Activated CD4-positive, alpha-beta T cell treated with anti-CD3 and anti-CD28 coated beads, Interleukin-2, amount 10 ng/mL, durations not matched to agents 7 days and 5 days (primary cell): ENCODE data around the gene PCGF3. TPM values are rescaled to one million over a fixed set of nuclear protein-coding genes. Genes with fewer than 3 reads are reported as not detected.
"Not testable (repeated sequence)": the region's sequence is repeated elsewhere in the genome, so short reads cannot be mapped to it uniquely, and the experiment has no call there.

Experiments used
- CTCF ChIA-PET: fragments of 350-600 bp; sonication (Branson Sonifier 250); formaldehyde crosslinking; loops from one replicate; lab custom pipeline; 2021; ENCODE audit warnings: antibody characterized with exemption; lab: Charles Lee
- POLR2A ChIA-PET: fragments of 350-600 bp; sonication (Branson Sonifier 250); formaldehyde crosslinking; loops from one replicate; lab custom pipeline; 2021; ENCODE audit warnings: antibody characterized with exemption; lab: Charles Lee
- DNase-seq: peaks from one replicate; pipeline ENCODE4 v3.0.0-alpha.2; 2020
- H3K27ac Mint-ChIP-seq: one replicate; pipeline ENCODE4 v1.8.0; 2021; ENCODE audit warnings: mild to moderate bottlenecking, moderate library complexity, mixed read lengths
- H3K27me3 Mint-ChIP-seq: one replicate; pipeline ENCODE4 v1.8.0; 2021; ENCODE audit warnings: mixed read lengths
- H3K36me3 Mint-ChIP-seq: one replicate; pipeline ENCODE4 v1.8.0; 2021; ENCODE audit warnings: low read depth, mixed read lengths
- H3K4me1 Mint-ChIP-seq: one replicate; pipeline ENCODE4 v1.8.0; 2021; ENCODE audit warnings: mixed read lengths
- H3K4me3 Mint-ChIP-seq: one replicate; pipeline ENCODE4 v1.8.0; 2021; ENCODE audit warnings: mild to moderate bottlenecking, moderate library complexity, mixed read lengths
- H3K9me3 Mint-ChIP-seq: one replicate; pipeline ENCODE4 v1.8.0; 2021; ENCODE audit warnings: mixed read lengths
- total RNA-seq, 2 experiments: library from RNA; stranded (reverse); gene quantifications; one replicate each; pipeline ENCODE4 v1.2.3, GENCODE V29; 2021

PCGF3 gene
- total RNA-seq, 2 experiments from 2014 or later: 34.9 to 36.8 TPM

GRCh38 chr4:752196-752861, 46.7 kb downstream of the PCGF3 start:
- Mint-ChIP-seq H3K4me1 (no peaks in the 10 kb centered on the region), H3K4me3 (no peak overlapping the region), H3K9me3 (no peaks in the 10 kb centered on the region), H3K27ac (no peak overlapping the region), H3K36me3 (peaks cover 27% of the 10 kb centered on the region), H3K27me3 (no peaks in the 10 kb centered on the region)
- CTCF ChIA-PET: interaction anchor here (1.1 to 1.6 kb wide), 2 partner anchors 10 kb away, joined by 3 to 4 read pairs; no protein-coding TSS in a partner anchor
- POLR2A ChIA-PET: no interaction called here
- DNase-seq: no peak

- H3K9me3 Mint-ChIP-seq, H3K27ac Mint-ChIP-seq, H3K27me3 Mint-ChIP-seq, H3K4me3 Mint-ChIP-seq, DNase-seq, H3K4me1 Mint-ChIP-seq, POLR2A ChIA-PET: not testable (repeated sequence)
- CTCF ChIA-PET: interaction anchor here (0.6 to 1.6 kb wide), 5 partner anchors 10 to 602 kb away, joined by 3 to 4 read pairs (median 3); no protein-coding TSS in a partner anchor
- H3K36me3 Mint-ChIP-seq: peaks cover 26% of the 10 kb centered on the region
These were observed 47.6 kb downstream of the PCGF3 start for GRCh38 chr4:753186-753585.

GRCh38 chr4:754221-755120, 48.8 kb downstream of the PCGF3 start:
- Mint-ChIP-seq H3K27ac (no peak overlapping the region), H3K4me1 (no peaks in the 10 kb centered on the region), H3K27me3 (no peaks in the 10 kb centered on the region), H3K36me3 (peaks cover 20% of the 10 kb centered on the region), H3K9me3 (no peaks in the 10 kb centered on the region), H3K4me3 (no peak overlapping the region)
- POLR2A ChIA-PET: no interaction called here
- no peak for DNase-seq
- CTCF ChIA-PET: interaction anchor here (0.7 kb wide), 1 partner anchor 227 kb away, joined by 4 read pairs; no protein-coding TSS in a partner anchor

GRCh38 chr4:757111-757510, 51.5 kb downstream of the PCGF3 start:
- CTCF ChIA-PET: interaction anchor here (1.0 to 1.1 kb wide), 3 partner anchors 10 to 89 kb away, joined by 3 to 5 read pairs (median 3); no protein-coding TSS in a partner anchor

GRCh38 chr4:759810-760209, 54.2 kb downstream of the PCGF3 start:
- H3K9me3 Mint-ChIP-seq: not testable (repeated sequence)

More at GRCh38 chr4:757111-757510, 51.5 kb downstream of the PCGF3 start:
- no peaks in the 10 kb centered on the region for H3K9me3 Mint-ChIP-seq
- no peak overlapping the region for H3K27ac Mint-ChIP-seq
- H3K4me3 Mint-ChIP-seq: no peak overlapping the region
- H3K4me1 Mint-ChIP-seq: peaks cover 4% of the 10 kb centered on the region
- no peaks in the 10 kb centered on the region for H3K27me3 Mint-ChIP-seq
- no peak for DNase-seq
- POLR2A ChIA-PET: no interaction called here
- peaks cover 31% of the 10 kb centered on the region for H3K36me3 Mint-ChIP-seq

GRCh38 chr4:760616-761015, 55.0 kb downstream of the PCGF3 start:
- H3K4me3 Mint-ChIP-seq: no peak overlapping the region
- POLR2A ChIA-PET: no interaction called here
- peaks cover 7% of the 10 kb centered on the region for H3K4me1 Mint-ChIP-seq
- CTCF ChIA-PET: no interaction called here
- DNase-seq: no peak
- H3K27ac Mint-ChIP-seq: peak overlapping the region; percentile 82
- H3K9me3 Mint-ChIP-seq: no peaks in the 10 kb centered on the region
- H3K27me3 Mint-ChIP-seq: no peaks in the 10 kb centered on the region
- peaks cover 47% of the 10 kb centered on the region for H3K36me3 Mint-ChIP-seq

More at GRCh38 chr4:759810-760209, 54.2 kb downstream of the PCGF3 start:
- CTCF ChIA-PET, DNase-seq, H3K4me1 Mint-ChIP-seq, H3K27me3 Mint-ChIP-seq, POLR2A ChIA-PET: not testable (repeated sequence)
- peak overlapping the region; percentile 14 for H3K4me3 Mint-ChIP-seq
- H3K27ac Mint-ChIP-seq: peak overlapping the region; percentile 82
- peaks cover 44% of the 10 kb centered on the region for H3K36me3 Mint-ChIP-seq

GRCh38 chr4:761086-761485, 55.5 kb downstream of the PCGF3 start:
- Mint-ChIP-seq H3K9me3 (no peaks in the 10 kb centered on the region), H3K27ac (no peak overlapping the region), H3K4me1 (peaks cover 7% of the 10 kb centered on the region), H3K4me3 (no peak overlapping the region), H3K36me3 (peaks cover 50% of the 10 kb centered on the region), H3K27me3 (no peaks in the 10 kb centered on the region)
- no peak for DNase-seq
- ChIA-PET CTCF (no interaction called here), POLR2A (no interaction called here)

- Mint-ChIP-seq H3K36me3 (peaks cover 53% of the 10 kb centered on the region), H3K4me3 (no peak overlapping the region), H3K4me1 (peaks cover 9% of the 10 kb centered on the region), H3K27me3 (no peaks in the 10 kb centered on the region), H3K27ac (no peak overlapping the region), H3K9me3 (no peaks in the 10 kb centered on the region)
- POLR2A ChIA-PET: no interaction called here
- CTCF ChIA-PET: no interaction called here
- DNase-seq: no peak
These were observed 56.1 kb downstream of the PCGF3 start for GRCh38 chr4:761739-762138.

GRCh38 chr4:762211-763190, 56.9 kb downstream of the PCGF3 start:
- Mint-ChIP-seq H3K4me1 (peaks cover 9% of the 10 kb centered on the region), H3K27me3 (no peaks in the 10 kb centered on the region), H3K36me3 (peaks cover 55% of the 10 kb centered on the region), H3K4me3 (no peak overlapping the region), H3K9me3 (no peaks in the 10 kb centered on the region), H3K27ac (no peak overlapping the region)
- DNase-seq: no peak
- CTCF ChIA-PET: interaction anchor here (1.2 kb wide), 1 partner anchor 10 kb away, joined by 3 read pairs; no protein-coding TSS in a partner anchor
- POLR2A ChIA-PET: no interaction called here

- no peak for DNase-seq
- POLR2A ChIA-PET: no interaction called here
- H3K4me1 Mint-ChIP-seq: peaks cover 9% of the 10 kb centered on the region
- H3K9me3 Mint-ChIP-seq: no peaks in the 10 kb centered on the region
- H3K4me3 Mint-ChIP-seq: no peak overlapping the region
- CTCF ChIA-PET: interaction anchor here (0.9 to 1.2 kb wide), 2 partner anchors 10 to 72 kb away, joined by 3 read pairs; no protein-coding TSS in a partner anchor
- no peaks in the 10 kb centered on the region for H3K27me3 Mint-ChIP-seq
- peaks cover 55% of the 10 kb centered on the region for H3K36me3 Mint-ChIP-seq
- H3K27ac Mint-ChIP-seq: peak overlapping the region; percentile 46
These were observed 57.7 kb downstream of the PCGF3 start for GRCh38 chr4:763191-763810.

GRCh38 chr4:763922-764321, 58.3 kb downstream of the PCGF3 start:
- Mint-ChIP-seq H3K27ac (no peak overlapping the region), H3K36me3 (peaks cover 55% of the 10 kb centered on the region), H3K4me1 (peaks cover 9% of the 10 kb centered on the region), H3K9me3 (no peaks in the 10 kb centered on the region), H3K27me3 (no peaks in the 10 kb centered on the region), H3K4me3 (no peak overlapping the region)
- ChIA-PET POLR2A (no interaction called here), CTCF (interaction anchor here (0.9 kb wide), 1 partner anchor 73 kb away, joined by 3 read pairs; no protein-coding TSS in a partner anchor)
- DNase-seq: no peak
